AG09319 (cell line): Measurements from ENCODE around the gene MYO1H.

ENCODE experiments used
- DNase-seq: peaks from one replicate; pipeline ENCODE4 v3.0.0-alpha.2; 2010; ENCODE audit warnings: low read depth; ENCODE audit errors: extremely low read depth
- TF ChIP-seq, protein P1 (sequence below): IDR thresholded peaks from 2 replicates; pipeline ENCODE4 v1.5.1; 2011; ENCODE audit warnings: low read depth, mild to moderate bottlenecking, inconsistent platforms, low read length, moderate library complexity

MYO1H gene

GRCh38 chr12:109461049-109461845 is 113.5 kb downstream of the MYO1H start:
- TF ChIP-seq, protein P1, sequence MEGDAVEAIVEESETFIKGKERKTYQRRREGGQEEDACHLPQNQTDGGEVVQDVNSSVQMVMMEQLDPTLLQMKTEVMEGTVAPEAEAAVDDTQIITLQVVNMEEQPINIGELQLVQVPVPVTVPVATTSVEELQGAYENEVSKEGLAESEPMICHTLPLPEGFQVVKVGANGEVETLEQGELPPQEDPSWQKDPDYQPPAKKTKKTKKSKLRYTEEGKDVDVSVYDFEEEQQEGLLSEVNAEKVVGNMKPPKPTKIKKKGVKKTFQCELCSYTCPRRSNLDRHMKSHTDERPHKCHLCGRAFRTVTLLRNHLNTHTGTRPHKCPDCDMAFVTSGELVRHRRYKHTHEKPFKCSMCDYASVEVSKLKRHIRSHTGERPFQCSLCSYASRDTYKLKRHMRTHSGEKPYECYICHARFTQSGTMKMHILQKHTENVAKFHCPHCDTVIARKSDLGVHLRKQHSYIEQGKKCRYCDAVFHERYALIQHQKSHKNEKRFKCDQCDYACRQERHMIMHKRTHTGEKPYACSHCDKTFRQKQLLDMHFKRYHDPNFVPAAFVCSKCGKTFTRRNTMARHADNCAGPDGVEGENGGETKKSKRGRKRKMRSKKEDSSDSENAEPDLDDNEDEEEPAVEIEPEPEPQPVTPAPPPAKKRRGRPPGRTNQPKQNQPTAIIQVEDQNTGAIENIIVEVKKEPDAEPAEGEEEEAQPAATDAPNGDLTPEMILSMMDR: no peak
- DNase-seq: no peak

DNA sequence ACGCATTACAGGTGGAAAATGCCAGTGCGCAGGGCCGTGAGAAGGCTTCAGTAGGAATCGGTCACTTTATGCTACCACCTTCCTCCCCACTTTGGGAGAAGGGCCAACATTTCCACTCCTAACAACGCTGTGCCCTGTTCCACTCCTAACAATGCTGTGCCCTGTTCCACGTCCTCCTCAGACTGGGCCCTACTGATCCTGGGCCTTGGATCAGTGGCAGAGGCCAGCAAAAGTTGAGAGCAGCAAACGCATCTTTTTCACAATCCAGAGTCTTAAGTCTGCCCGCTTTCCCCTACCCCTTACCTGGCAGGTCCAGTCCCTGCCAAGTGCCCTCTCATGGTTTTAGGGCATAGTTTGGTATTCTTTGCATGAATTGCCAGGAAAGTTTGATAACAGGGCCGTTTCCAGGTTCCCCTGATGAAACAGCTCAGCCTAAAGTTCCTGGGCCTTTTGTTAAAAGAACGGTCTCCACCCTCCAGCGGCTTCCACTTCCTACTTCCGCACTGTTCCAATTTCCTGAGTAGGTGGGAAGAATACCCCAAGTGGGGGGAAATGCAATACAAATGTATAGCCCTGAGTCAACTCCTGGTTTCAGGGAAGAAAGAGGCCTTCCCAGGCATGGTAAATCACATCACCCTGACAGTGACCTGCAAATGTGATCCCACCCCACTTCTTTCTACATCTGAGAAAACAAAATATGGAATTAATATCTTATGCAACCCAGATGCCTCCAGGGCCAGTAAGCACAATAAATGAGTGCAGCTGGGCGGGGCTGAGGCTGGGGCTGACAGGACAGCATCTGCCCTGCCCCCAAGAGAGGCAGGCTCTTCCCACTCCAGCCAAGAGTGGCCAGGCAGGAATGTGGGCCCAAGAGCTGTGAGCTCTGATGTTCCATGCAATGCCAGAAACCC is 114.4 kb downstream of the MYO1H start:
- DNase-seq: peak; percentile 99

DNA sequence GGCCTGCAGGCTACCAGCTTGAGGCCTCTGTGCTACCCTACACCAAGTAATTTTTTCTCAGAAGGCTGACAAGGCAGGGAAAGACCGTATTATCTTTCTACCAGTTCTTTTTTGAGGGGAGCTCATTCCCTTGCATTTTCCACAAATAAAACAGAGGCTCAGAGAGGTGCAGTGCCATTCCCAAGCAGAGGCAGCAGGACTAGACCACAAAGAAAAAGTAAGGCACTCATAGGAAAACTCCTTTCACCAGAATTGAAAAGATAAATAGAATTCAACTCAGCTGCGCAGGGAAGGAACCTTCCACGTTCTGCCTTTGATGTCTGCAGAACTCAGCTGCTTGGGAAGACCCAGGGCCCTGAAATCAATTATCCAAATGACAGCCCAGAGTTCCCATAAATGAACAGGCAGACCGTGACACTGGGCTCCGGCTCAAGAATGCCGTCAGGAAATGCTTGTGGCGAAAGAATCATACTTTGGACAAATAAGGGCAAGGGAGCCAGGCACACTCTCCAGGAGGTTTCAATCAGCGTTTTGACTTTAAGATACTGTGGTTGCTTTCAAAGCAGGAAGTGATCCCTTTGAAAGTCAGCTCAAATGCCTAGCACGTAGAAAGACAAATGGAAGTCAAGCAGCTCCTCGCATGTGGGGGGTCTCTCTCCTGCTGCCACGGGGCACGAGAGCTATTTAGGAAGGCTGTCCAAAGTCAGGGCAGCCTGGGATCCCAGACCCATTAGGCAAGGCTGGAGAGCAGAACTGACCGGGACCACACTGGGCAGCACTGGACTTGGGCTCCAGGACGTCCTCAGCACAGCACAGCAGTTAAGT is 115.4 kb downstream of the MYO1H start:
- DNase-seq: peak; percentile 97
- TF ChIP-seq, protein P1: no peak

More for the DNA sequence above, 114.4 kb downstream of the MYO1H start:
- TF ChIP-seq, protein P1: no peak

DNA sequence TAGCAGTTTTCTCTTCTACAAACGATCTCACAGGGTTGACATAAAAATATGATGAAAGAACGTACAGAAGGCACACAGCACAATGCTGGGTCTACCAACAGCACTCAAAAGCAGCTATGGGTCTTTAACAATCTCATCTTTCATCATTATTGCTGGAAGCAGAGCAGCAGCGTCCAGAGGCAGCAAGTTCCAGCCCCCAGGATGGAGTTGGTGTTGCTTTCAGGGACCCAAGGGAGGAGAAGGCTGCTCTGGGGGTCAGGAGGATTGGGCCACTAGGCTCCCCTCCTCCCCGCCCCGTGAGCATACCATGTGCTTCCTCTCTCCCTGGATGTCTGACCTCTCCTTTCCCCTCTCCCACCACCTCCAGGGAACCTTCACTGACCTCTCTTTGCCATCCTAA is 116.1 kb downstream of the MYO1H start:
- no peak for DNase-seq
- TF ChIP-seq, protein P1: no peak

DNA sequence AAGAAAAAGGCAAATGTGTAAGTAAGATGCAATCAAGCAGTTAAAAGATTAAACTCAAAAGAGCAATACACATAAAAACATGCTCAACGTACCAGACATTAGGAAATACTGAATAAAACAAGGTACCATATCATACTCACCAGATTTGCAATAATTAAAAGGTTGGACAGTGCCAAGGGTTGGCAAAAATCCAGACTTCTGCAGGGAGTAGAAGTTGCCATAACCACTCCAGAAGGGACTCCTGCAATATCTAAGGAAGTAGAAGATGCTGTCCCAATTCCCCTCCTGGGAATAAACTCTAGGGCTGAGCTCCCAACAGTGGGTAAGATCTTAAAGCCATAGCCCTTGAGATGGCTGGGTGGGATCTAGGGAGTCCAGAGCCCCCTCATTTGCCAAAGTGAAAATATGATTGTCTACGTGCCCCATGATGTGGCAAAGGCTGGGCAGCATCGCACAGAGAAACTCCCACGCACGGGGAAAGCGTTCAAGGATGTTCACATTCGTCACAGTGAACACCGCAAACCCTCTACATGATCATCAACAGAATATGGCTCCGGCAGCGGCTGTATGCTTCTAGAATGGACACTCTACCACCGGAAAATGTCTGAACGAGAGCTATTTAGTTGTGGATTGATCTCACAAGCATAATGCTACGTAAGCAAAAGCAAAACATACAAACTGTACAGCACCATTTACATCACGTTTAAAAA is 117.1 kb downstream of the MYO1H start:
- no peak for DNase-seq
- TF ChIP-seq, protein P1: no peak

GRCh38 chr12:109466305-109466704 is 118.6 kb downstream of the MYO1H start:
- TF ChIP-seq, protein P1: no peak
- no peak for DNase-seq
